ENCODE data around the gene TXNL4B.
A peak's percentile ranks its signal among the peaks of the same experiment; 100 is the strongest.
"Not testable (repeated sequence)": the region's sequence is repeated elsewhere in the genome, so short reads cannot be mapped to it uniquely, and the experiment has no call there.

Gene TXNL4B

DNA sequence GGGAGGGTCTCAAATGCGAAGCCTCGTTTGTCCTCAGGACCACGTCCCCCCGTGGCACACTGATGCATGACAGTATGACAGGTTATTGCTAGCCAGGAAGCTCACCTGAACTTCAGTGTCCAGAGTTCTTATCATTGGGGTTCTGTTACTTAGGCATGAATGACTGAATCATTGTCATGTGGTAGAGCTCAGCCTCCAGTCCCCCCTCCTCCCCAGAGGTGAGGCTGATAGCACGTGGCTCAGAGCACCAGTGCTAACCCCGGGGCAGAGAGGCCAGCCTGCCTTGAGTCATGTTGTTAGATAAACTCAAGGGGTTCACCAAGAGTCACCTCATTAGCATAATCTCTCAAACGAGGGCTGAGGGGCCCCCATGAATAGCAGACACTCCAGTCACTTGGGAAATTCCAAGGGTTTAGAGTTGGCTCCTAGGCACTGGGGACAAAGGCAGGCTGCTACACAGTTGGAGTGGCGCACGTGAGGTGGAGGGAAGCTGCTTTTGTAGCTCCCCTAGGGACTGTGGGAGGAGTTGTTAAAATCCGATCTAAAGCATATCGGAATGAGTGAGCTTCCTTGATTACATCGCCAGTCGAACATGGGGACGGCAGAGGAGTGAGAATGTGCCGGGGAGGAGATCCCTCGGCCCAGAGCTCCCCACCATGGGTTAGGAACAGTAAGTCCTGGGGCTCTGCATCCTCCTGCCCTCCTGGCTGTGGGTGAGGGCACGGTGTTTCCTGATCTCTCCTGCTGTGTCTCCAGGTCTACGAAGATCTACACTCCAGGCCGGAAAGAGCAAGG lies 18.4 kb upstream of the TXNL4B start:
- DNase-seq = no peak

DNA sequence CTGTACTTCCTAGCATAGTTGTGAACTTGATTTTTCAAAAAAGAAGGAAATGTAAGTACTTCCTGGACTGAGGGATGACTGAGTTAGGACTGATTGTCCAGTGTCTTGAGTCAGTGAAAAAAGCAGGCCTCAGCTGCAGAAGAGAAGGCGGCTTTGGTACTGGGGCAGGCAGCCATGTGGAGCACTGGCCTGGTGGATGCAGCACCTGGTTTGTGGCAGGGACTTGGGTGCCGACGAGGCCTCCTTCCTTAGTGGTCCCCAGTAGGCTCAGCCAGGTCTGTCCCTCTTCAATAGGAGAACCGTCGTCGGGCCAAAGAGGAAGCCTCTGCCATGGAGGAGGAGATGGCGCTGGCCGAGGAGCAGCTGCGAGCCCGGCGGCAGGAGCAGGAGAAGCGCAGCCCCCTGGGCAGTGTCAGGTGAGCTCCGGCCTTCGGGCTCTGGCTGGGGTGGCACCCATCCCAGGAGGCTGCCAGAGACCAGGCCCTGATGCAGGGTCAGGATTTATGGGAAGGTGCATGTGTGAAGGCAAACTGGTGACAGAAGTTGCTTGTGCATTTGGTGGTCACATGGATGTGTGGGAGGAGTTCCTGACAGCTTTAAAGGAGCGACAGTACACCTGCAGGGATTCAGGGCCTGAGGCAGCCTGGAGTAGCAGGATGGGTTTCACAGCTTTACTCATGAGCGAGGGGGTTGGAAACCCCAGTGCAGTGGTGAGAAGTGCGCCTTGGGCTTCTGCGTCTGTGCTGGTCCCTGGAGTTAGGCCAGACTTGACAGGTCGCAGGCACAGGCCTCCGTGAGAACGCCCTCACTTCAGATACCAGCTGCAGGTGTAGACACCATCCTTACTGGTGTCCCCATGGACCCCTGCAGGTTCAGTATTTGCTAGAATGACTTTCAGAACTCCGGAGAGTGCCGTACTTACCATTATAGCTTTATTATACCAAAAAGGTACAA lies 17.5 kb upstream of the TXNL4B start:
- no peak for DNase-seq

DNA sequence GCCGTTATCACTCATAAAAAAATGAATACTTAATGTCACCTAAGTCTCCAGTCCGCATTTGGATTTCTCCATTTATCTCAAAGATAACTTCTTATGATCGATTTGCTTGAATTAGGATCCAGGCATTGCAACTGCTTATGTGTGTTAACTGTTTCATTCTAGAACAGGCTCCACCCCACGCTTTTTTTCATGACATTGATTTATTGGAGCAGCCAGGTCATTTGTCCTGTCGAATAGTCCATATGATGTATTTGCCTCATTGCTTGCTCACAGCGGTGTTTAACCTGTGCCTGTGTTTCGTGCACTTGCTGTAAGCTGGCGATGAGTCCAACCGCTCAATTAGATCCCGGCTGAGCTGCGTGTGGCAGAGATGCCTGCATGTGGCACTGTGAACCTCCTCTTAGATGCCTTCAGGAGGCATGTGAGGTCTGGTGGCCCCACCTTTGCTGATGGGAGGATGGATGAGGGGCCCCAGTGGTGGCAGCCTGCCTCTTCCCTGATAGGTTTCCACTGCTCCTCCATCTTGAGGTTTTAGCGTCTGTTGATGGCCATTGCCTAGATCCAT lies 16.6 kb upstream of the TXNL4B start:
- DNase-seq = no peak

DNA sequence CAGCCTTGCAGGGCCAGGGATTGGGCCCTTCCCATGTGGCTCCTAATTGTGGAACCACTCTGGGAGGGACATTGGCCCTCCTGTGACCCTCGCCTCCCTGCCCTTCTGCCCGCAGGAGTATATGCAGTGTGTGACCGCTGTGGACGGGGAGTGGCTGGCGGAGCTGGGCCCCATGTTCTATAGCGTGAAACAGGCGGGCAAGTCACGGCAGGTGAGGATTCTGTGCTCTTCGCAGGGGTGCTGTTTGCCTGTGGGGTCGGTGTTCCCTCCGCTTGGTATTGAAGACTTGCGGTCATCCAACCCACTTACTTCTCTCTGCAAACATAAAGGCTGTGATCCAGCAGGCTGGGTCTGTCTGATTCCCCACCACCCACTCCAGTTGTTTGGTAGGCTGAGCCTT lies 15.9 kb upstream of the TXNL4B start:
- no peak for DNase-seq

DNA sequence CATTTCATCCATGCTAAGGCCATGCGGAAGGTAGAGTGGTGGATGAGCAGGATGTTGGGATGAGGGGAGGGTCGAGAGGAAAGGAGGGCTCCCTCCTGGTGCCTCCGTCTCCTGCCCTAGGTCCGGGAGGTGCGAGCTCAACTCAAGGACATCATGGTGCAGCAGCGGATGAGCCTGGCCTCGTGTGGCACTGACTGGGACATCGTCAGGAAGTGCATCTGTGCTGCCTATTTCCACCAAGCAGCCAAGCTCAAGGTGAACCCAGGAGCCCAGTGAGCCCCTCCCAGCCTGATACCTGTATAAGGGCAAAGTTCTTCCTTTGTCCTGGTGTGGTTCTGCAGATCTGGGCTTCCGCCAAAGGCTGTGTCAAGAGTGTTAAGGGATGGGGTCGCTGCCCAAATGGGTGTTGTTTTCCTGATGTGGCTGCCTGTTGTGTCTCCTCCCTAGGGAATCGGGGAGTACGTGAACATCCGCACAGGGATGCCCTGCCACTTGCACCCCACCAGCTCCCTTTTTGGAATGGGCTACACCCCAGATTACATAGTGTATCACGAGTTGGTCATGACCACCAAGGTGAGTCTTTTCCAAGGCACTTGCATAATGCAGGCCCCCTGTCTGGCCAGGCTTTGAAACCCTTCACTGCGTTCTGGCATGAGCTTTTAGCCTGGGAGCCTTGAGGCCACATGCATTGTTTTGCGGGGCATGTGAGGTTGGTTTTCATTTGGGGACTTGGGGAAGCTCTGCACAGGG lies 15.1 kb upstream of the TXNL4B start:
- DNase-seq = no peak

DNA sequence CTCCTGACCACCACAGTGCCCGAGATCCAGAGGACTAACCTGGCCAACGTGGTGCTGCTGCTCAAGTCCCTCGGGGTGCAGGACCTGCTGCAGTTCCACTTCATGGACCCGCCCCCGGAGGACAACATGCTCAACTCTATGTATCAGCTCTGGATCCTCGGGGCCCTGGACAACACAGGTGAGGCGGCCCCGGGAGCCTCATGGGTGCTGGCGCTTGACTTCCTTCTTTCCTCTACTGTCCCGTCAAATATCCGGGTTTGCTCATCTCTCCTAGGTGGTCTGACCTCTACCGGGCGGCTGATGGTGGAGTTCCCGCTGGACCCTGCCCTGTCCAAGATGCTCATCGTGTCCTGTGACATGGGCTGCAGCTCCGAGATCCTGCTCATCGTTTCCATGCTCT lies 14.0 kb upstream of the TXNL4B start:
- DNase-seq = no peak

DNA sequence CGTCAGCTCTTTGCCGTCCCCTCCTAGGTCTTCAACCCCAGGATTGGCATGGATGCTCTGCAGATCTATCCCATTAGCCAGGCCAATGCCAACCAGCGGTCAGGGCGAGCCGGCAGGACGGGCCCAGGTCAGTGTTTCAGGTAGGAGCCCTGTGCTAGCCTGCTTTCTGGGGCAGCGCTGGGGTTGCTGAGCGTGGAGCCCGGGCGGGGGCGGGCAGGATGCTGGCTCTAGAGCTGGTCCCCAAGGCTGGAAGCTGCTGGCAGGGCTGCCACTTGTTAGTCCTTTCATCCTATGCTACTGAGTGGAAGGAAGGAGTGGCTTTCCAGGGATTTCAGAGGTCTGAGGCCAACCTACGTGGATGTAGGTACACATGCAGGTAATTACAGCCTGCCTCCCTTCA lies 12.6 kb upstream of the TXNL4B start:
- no peak for DNase-seq

DNA sequence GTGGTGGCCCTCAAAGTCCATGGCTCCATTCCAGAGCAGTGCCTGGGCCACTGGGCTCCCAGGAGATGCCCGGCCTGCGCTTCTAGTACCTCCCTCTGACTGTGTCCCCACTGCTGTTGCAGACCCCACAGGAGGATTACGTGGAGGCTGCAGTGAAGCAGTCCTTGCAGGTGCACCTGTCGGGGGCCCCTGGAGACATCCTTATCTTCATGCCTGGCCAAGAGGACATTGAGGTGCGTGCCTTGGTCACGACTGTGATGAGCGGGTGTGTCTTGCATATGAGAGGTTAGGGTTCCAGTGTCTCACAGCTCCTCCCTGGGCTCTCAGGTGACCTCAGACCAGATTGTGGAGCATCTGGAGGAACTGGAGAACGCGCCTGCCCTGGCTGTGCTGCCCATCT lies 11.5 kb upstream of the TXNL4B start:
- no peak for DNase-seq

DNA sequence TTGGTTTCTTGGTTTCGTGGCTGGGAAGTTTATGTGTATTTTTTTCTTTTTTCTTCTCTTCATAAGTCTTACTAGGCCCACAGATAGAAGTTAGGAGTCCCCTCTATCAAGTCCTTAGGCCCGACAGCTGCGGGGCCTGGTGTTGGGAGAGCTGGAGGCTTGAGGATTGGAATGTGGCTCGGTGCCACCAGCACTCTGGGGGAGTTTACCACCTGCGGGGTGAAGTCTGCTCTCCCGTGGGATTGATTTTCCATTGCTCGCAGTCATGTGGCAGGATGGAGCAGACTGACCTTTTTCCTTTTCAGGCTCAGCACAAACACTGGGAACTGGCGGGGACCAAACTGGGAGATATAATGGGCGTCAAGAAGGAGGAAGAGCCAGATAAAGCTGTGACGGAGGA lies 7.8 kb upstream of the TXNL4B start:
- DNase-seq = no peak

DNA sequence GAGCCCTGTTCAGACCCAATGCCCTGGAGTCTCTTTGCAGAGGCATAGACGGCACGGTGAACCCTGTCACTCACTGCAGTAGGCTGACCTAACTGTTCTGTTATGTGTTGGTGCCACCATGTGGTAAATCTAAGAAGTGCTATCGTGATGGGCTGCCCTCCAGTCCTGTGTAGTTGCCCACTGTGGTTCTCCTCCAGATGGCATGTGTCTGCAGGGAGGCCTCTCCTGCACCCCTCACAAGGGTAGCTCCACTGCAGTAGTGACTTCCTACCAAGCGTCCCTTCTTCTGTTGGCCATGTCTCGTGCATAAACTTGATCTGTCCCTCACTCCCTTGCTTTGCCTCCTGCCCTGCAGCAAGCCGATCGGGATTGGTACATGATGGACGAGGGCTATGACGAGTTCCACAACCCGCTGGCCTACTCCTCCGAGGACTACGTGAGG lies 6.0 kb upstream of the TXNL4B start:
- DNase-seq = peak; percentile 93

DNA sequence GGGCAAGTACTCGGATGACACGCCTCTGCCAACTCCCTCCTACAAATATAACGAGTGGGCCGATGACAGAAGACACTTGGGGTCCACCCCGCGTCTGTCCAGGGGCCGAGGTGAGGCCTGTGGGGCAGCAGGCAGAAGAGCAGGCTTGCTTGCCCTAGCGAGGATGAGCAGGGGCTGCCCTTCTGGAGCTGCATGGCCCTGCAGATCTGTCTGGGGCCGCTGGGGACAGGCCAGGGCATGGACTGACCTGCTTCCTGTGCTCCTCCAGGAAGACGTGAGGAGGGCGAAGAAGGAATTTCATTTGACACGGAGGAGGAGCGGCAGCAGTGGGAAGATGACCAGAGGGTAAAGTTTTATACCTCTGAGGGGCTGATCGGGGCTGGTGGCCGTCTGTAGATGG lies 5.5 kb upstream of the TXNL4B start:
- no peak for DNase-seq

DNA sequence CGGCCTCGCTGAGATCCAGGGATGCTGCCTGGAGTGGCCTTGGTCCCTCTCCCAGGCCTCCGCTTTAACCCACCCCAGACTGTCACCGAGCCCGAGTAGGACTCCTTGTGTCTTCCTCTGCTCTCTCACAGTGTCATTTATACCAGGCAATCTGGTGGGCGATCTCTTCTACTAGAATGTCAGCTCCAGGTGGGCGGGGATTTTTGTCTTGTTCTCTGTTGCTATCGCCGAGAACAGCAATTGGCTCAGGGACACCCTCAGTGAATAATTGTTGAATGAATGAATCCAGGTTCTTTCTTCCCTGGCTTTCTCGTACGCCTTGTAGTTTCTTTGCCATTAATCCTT lies 818 bp upstream of the TXNL4B start:
- no peak for DNase-seq

DNA sequence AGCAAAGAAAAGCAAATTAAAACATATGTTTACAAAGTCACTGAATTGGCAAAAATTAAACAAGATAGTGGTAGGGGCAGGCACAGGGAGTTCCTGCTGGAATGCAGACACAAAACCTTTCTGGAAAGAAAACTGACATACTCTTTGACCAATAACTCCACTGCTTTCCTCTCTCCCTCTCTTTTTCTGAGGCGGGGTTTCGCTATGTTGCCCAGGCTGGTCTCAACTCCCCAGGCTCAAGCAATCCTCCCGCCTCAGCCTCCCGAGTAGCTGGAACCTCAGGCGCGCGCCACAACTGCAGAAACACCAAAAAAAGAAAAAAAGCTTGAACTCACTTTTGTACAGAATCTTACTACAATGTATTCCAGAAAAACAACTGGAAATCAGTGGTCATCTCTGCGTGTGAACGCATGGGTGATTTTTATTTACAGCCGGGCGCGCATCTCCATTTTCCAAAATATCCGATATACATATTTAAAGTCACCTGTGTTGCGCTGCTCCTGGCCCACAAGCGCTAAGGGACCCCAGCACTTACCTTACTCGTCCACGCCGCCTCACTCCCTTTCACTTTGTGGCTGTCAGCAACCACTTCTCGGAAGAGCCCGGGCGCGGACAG lies 480 bp downstream of the TXNL4B start:
- DNase-seq = no peak

DNA sequence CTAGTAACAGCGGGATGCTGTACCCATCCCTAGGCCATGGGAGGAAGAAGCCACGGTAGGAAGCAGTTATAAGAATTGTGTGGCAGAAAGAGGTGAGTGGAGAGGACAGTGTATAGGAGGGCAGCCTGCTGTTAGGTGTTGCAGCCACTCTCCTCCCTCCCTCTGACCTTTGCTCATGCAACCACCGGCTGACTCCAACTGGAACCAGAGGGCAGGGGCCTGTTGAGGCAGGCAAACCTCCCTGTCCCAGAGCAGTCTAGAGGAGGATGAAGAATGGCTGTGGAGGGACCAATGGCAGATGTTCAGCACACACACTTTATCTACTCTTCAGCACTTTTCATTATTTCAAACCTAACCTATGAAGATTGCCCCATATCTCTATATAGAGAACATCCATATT lies 2.2 kb downstream of the TXNL4B start:
- no peak for DNase-seq

DNA sequence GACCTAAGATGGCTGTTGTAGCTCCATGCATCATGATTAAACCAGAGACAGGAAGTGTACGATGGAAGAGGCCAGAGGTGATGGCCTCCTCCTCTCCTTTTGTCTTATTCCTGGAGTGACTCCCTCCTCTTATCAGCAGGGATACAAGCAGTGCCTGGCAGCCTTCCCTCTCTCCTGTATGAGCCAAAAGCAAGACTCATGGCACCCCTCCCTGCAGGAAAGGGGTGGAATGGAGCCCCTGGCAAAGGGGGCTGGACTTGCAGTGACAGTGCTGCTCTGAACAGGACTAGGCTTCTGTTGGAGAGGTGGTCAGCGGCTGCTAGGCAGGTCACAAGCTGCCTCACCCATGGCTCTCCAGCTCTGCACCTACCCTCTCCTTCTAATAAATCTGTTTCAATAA lies 8.4 kb downstream of the TXNL4B start:
- no peak for DNase-seq

DNA sequence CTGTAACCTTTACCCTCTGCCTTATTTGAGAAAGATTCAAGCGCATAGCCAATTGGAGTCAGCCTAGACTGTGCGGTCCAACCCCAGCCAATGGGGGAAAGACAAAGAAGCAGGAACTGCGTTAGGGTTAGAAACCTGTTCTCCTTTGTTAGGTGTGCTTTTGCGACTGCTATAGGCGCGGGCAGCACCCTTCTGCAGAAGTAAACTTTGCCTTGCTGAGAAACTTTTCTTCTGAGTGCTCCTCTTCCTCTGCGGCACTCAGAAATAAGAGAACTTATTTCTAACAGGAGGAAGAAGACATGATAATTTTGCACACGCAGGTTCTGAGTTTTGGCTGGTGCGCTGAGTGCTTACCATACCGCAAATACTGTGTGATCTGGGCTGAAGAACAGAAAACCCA lies 9.0 kb downstream of the TXNL4B start:
- no peak for DNase-seq

DNA sequence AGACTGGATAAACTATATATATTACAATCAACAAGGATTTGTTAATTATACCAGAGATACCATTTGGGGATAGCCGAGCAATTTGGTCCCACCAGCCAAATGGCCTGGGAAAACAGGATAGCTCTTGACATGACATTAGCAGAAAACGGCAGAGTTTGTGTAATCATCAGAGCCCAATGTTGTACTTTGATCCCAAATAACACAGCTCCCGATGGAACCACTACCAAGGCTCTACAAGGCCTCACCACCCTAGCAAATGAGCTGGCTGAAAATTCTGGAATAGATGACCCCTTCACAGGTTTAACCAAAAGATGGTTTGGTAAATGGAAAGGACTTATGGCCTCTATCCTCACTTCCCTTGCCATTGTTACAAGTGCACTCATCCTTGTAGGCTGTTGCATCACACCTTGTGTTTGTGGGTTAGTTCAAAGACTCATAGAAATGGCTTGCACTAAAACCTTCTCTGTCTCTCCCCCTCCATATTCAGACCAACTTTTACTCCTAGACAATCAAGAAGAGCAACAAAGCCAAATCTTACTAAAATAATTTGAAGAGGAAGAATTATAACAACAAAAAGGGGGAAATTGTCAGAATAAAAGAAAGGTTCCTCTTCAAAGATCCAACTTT lies 9.5 kb downstream of the TXNL4B start:
- DNase-seq = no peak

DNA sequence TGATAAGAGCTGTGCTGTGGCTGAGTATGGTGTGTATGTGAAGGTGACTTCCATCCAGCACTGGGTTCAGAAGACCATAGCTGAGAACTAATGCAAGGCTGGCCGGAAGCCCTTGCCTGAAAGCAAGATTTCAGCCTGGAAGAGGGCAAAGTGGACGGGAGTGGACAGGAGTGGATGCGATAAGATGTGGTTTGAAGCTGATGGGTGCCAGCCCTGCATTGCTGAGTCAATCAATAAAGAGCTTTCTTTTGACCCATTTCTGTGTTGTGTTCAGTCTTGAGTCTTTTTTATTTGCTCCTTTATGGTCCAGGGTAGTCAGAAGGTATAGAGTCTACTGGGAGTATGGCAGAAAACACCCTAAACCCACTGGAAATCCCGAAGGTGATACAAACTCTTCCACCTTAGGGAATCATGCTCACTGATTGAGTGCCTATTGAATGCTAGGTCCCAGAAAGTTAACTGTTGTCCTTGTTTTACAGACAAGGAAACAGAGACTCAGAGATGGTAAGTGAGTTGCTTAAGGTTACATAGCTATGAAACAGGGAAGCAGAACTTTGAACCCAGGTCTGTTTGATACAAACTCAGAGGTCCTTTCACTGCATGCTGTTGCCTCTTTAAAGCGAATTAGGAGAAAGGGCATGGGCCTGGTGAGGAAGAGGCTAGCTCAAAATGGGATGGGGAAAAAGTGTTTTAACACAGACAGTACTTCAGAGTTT lies 16.3 kb downstream of the TXNL4B start:
- not testable (repeated sequence) for DNase-seq

DNA sequence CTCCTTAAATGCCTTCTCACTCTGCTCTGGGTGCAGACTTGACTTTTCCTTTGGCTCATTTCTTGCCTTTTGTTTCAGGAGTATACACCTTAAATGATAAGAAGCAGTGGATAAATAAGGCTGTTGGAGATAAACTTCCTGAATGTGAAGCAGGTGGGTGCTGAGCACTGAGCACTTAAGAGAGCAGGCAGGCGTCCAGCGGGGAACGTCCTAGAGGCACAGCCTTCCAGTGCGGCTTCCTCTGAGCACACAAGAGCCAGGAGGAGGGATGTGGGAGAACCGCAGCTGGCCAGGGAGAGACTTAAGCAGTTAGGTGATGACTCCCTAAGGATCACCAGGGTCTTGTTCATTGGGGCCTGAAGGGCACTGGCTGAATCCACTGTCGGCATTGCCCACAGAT lies 18.4 kb downstream of the TXNL4B start:
- DNase-seq = not testable (repeated sequence)

DNA sequence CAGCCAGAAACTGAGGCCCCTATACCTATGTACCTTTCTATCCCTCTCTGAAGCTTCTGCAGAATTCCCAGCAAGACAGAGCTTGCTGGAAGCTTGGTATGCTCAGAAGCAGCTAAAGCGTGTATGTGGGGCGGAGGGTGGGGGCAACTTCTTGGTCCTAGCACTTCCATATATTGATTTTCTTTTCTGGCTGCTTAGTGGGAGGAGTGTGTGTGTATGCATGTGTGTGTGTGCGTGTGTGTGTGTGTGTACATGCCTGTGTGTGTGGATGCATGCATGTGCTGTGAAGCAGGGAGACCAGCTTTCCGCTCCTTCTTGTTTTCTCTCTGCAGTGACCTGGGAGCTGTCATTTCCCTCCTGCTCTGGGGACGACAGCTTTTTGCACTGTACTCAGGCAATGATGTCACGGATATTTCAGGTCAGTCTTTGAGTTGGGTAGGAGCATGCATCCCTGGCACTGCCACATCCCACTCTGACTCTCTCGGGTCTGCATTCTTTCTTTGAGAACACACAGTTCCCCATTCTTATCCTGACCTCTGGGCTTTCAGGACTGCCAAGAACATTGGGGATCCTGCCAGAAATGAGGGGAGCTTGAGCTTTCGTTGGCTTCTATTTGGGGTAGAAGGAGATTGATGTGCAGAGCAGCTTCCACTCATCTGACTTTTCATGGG lies 19.7 kb downstream of the TXNL4B start:
- no peak for DNase-seq

Data from 8988T (cell line).